Urinary bladder (tissue), 4 donors: ENCODE results near the gene EIF5AL1. TPM values are rescaled to one million over a fixed set of nuclear protein-coding genes. Genes with fewer than 3 reads are reported as not detected.
"Not testable (repeated sequence)": the region's sequence is repeated elsewhere in the genome, so short reads cannot be mapped to it uniquely, and the experiment has no call there.

Source experiments
- DNase-seq: peaks from one replicate; pipeline ENCODE4 v3.0.0-alpha.2; 2015; ENCODE audit errors: extremely low spot score
- H3K27ac ChIP-seq: one replicate; pipeline ENCODE4 v1.5.1; 2013; ENCODE audit warnings: low read depth, mild to moderate bottlenecking, moderate library complexity
- H3K36me3 ChIP-seq: one replicate; pipeline ENCODE4 v1.6.1; 2013; ENCODE audit warnings: mild to moderate bottlenecking, moderate library complexity; ENCODE audit not compliant: insufficient read depth
- H3K4me1 ChIP-seq: one replicate; pipeline ENCODE4 v1.6.1; 2013; ENCODE audit warnings: mild to moderate bottlenecking, moderate library complexity; ENCODE audit not compliant: insufficient read depth
- H3K4me3 ChIP-seq: one replicate; pipeline ENCODE4 v1.5.1; 2013; ENCODE audit warnings: low read depth, low read length
- WGBS: extraction: QIAGEN DNeasy Blood & Tissue Kit; methylation state at CpG from one replicate; pipeline ENCODE4 v1.1.7; 2013; 5-methylcytosine and 5-hydroxymethylcytosine counted together
- polyA plus RNA-seq: library from polyadenylated mRNA; stranded (reverse); fragments of 200-250 nt; gene quantifications from one replicate; pipeline ENCODE4 v1.2.3, GENCODE V29; 2013
- total RNA-seq: library from RNA; depleted of rRNA; stranded (reverse); fragments of >200 nt; gene quantifications from one replicate; pipeline ENCODE4 v1.2.3, GENCODE V29; 2014
- donor health status: healthy with polysubstance abuse.
- donor health status: healthy.

The EIF5AL1 gene
- total and polyA plus RNA-seq, 2 donors: 0.11 to 0.85 TPM

DNA sequence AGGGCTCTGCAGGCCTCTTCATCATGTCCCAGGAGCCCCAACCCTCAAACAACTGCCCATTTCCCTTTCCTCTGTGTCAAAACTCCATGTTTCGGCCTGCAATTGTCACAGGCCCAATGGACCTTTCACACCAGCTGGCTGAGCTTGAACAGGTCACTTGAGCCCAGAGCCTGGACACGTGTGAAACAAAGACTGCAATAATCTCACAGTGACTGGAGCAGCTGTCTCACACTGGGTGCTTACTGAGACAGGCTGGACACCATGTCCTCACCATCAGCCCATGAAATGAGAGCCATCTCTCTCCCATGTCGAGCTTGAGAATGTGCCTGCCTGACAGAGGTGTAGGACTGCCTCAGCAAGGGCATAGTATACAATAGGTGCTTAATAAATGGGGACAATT lies 19.5 kb upstream of the EIF5AL1 start:
- H3K4me1 ChIP-seq: no peaks in the 10 kb centered on the region
- DNase-seq: no peak
- H3K4me3 ChIP-seq: no peak overlapping the region
- H3K36me3 ChIP-seq: no peaks in the 10 kb centered on the region
- WGBS: 80% methylated on average over 3 of the region's 3 CpGs
- H3K27ac ChIP-seq: no peak overlapping the region

DNA sequence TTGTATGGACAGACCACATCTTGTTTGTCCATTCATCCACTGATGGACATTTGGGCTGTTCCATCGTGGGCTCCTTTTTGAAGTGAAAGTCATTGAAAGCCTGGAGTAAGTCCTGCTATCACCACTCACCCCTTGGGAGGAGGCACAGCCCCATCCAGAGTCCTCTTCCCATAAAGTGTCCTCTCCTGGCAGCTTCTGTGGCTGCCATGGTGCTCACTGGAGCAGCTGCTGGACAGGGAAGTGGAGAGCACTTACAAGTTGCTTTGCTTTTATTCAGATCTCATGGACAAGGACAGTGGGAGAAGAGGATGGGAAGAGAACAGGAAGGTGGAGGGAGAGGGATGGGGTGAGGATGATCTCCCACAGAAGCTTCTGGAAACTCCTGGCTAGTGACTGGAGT lies 18.5 kb upstream of the EIF5AL1 start:
- 74% methylated on average over 1 of the region's 1 CpG for WGBS
- Histone ChIP-seq H3K36me3 (no peaks in the 10 kb centered on the region), H3K27ac (no peak overlapping the region), H3K4me3 (no peak overlapping the region), H3K4me1 (no peaks in the 10 kb centered on the region)
- DNase-seq: no peak

DNA sequence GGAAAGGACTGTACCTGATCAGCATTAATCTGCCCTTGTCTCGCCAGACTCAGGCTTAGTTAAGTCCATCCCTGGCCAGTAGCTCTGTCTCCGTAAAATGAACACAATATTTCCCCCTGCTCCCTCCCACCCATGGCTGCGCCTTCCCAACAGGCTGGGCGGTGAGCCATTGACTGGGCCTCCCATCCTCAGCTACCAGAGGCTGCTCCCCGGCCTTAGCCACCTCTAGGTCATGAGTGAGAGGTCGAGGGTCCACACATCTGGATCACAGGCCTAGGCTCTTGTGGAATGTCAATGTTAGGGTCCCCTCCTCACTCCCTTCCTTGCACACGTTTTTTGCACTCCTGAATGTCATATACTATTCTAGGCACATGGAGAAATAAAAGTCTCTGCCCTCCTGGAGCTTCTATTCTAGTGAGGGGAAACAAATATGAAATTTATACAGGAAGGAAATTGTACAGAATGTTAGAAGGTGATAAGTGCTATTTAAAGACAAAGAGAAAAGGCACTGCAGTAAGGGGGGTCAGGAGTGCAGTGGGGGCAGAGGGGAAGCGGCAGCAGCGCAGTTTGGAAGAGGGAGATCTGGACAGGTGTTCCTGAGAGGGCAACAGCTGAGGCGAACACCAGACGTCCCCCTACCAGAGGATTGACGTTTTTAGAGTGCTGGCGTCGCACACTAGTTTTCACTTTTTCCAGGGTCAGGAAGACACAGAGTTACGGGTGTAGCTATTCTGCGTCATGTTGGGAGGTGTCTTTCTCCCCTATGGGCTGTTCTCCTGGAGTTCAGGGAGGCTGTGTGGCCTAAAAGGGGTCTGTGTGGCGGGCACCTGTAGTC lies 17.2 kb upstream of the EIF5AL1 start:
- no peak for DNase-seq
- no peak overlapping the region for H3K27ac ChIP-seq
- H3K4me3 ChIP-seq: no peak overlapping the region
- no peaks in the 10 kb centered on the region for H3K36me3 ChIP-seq
- 82% methylated on average over 17 of the region's 17 CpGs for WGBS
- no peaks in the 10 kb centered on the region for H3K4me1 ChIP-seq

GRCh38 chr10:79495791-79496190 lies 16.5 kb upstream of the EIF5AL1 start:
- 87% methylated on average over 6 of the region's 6 CpGs for WGBS
- no peak for DNase-seq

DNA sequence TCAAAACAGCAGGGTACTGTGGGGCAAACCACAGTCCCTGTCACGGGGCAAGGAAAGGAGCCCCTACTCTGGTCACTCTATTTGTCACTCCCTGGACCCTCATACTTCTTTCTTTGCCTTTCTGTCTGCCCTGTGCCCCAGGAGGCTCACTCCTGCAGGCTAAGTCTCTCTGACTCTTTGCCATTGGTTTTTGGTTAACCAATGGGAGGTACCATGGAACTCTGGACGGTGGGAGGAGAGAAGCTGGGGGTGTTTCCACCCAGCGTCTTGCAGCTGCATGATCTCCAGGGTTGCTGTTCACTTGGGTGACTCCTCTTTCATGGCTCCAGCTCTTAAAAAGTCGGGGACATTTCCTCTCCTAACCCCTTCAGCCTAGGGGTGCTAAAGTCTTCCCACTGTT lies 15.4 kb upstream of the EIF5AL1 start:
- Histone ChIP-seq H3K4me1 (no peaks in the 10 kb centered on the region), H3K27ac (no peak overlapping the region), H3K4me3 (no peak overlapping the region), H3K36me3 (no peaks in the 10 kb centered on the region)
- 53% methylated on average over 4 of the region's 4 CpGs for WGBS
- DNase-seq: no peak

More at GRCh38 chr10:79495791-79496190, 16.5 kb upstream of the EIF5AL1 start:
- Histone ChIP-seq H3K4me1 (no peaks in the 10 kb centered on the region), H3K36me3 (no peaks in the 10 kb centered on the region), H3K27ac (no peak overlapping the region), H3K4me3 (no peak overlapping the region)

- 93% methylated on average over 6 of the region's 6 CpGs for WGBS
- no peak overlapping the region for H3K4me3 ChIP-seq
These were observed 14.0 kb upstream of the EIF5AL1 start for GRCh38 chr10:79498291-79498829.

GRCh38 chr10:79502561-79503309 lies 9.6 kb upstream of the EIF5AL1 start:
- Histone ChIP-seq H3K4me3 (no peak overlapping the region), H3K4me1 (no peaks in the 10 kb centered on the region), H3K27ac (no peak overlapping the region), H3K36me3 (no peaks in the 10 kb centered on the region)
- WGBS: 51% methylated on average over 7 of the region's 7 CpGs
- DNase-seq: no peak

More at GRCh38 chr10:79498291-79498829, 14.0 kb upstream of the EIF5AL1 start:
- H3K36me3 ChIP-seq: no peaks in the 10 kb centered on the region
- H3K27ac ChIP-seq: no peak overlapping the region
- H3K4me1 ChIP-seq: no peaks in the 10 kb centered on the region
- DNase-seq: no peak

- not testable (repeated sequence) for H3K4me3 ChIP-seq, H3K36me3 ChIP-seq, H3K27ac ChIP-seq, DNase-seq, H3K4me1 ChIP-seq
- 88% methylated on average over 4 of the region's 4 CpGs for WGBS
These were observed 8.5 kb upstream of the EIF5AL1 start for GRCh38 chr10:79503787-79504186.

- DNase-seq: not testable (repeated sequence)
- no CpG with 5 or more reads among the region's 2 CpGs for WGBS
These were observed 7.8 kb upstream of the EIF5AL1 start for GRCh38 chr10:79504483-79504882.

DNA sequence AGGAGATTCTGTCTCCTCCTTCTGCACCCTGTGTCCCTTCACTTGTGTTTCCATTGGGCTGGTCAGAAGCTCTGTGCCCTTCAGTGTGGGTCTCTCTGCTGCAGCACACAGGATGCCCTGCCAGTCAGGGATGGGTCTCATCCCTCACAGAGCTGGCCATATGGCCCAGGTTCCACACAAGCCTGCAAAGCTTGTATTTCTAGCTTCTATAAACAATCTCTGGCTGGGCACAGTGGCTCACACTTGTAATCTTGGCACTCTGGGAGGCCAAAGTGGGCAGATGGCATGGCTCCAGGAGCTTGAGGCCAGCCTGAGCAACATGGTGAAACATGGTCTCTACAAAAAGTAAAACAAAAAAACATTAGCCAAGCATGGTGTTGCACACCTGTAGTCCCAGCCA lies 7.0 kb upstream of the EIF5AL1 start:
- H3K27ac ChIP-seq, DNase-seq, H3K4me1 ChIP-seq, H3K36me3 ChIP-seq, H3K4me3 ChIP-seq: not testable (repeated sequence)

More at GRCh38 chr10:79504483-79504882, 7.8 kb upstream of the EIF5AL1 start:
- H3K4me1 ChIP-seq, H3K4me3 ChIP-seq, H3K27ac ChIP-seq, H3K36me3 ChIP-seq: not testable (repeated sequence)

DNA sequence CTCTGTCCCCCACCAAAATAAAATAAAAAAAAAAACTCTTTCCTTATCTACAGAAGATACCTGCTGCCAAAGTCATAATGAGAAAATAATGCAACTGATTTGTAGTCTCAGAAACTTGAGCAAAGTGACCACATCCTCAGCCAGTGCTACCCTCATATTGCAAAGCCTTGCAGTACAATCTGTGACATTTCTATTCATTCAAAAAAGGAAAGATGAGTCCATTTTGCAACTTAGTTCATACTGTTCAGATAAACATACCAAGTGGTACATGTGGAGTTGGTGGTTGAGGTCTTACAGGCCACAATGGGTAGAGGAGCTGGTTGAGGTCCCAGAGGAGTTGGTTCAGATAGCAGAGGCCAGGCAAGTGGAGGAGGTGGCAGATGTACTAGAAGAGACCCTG lies 6.5 kb upstream of the EIF5AL1 start:
- Histone ChIP-seq H3K4me1 (no peaks in the 10 kb centered on the region), H3K4me3 (no peak overlapping the region), H3K36me3 (no peaks in the 10 kb centered on the region), H3K27ac (no peak overlapping the region)
- no peak for DNase-seq

DNA sequence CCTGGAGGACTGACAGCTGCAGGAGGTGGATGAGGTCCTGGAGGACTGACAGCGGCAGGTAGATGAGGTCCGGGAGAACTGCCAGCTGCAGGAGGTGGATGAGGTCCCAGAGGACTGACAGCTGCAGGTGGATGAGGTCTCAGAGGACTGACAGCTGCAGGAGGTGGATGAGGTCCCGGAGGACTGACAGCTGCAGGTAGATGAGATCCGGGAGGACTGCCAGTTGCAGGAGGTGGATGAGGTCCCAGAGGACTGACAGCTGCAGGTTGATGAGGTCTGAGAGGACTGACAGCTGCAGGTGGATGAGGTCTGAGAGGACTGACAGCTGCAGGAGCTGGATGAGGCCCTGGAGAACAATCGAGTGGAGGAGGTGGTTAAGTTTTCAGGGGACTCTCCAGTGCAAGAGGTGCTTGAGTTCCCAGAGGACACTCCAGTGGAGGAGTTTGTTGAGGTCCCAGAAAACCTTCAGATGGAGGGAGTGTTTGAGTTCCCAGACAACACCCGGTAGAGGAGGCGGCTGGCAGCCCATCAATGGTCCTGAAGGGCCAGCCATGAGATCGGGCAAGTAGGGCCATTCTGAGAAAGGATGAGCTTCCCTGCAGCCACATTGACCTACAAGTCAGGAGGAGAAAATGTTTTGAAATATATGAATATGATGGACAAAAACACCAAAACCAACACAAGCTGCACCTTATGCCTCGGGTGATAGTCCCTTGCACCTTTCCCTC lies 4.7 kb upstream of the EIF5AL1 start:
- Histone ChIP-seq H3K36me3 (no peaks in the 10 kb centered on the region), H3K4me1 (no peaks in the 10 kb centered on the region), H3K27ac (no peak overlapping the region), H3K4me3 (no peak overlapping the region)
- no peak for DNase-seq
- 84% methylated on average over 9 of the region's 9 CpGs for WGBS

DNA sequence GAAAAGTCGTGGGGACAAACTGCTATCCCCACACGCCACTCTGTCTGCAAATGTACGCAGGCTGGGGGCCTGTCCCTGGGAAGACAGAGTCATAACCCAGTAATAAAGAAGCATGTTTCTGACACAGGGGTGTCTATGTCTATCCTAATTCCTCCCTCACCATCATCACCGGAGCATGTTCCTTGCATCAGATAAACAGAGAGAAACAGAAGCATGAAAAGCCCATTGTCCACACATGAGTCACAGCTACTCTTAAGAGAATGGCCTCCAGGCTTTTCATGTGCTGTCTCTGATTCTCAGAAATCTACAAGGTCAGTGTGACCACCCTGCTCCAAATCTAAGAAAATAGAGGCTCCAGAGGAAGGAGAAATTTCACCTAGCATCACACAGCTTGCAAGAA lies 4.1 kb upstream of the EIF5AL1 start:
- not testable (repeated sequence) for H3K4me3 ChIP-seq, DNase-seq, H3K36me3 ChIP-seq, H3K4me1 ChIP-seq, H3K27ac ChIP-seq
- WGBS: 81% methylated on average over 3 of the region's 4 CpGs
